ENCODE measurements around the gene CFAP45.

The CFAP45 gene

GRCh38 chr1:159900086-159900680 lies at the start of gene CFAP45:
CFAP45 (minus strand) TSS chr1:159900165; CDS start chr1:159900098, 67 bp downstream.
- DNase-seq = peak; percentile 98

- no peak for DNase-seq
Observed at GRCh38 chr1:159949123-159949522, 49.2 kb upstream of the CFAP45 start.

- no peak for DNase-seq
Observed at GRCh38 chr1:159947942-159948341, 48.0 kb upstream of the CFAP45 start.

- DNase-seq = peak; percentile 48
Observed at GRCh38 chr1:159946242-159947187, 46.5 kb upstream of the CFAP45 start.

- DNase-seq = peak; percentile 99
Observed at GRCh38 chr1:159945483-159946241, 45.7 kb upstream of the CFAP45 start, which contains the start of gene IGSF9. IGSF9 (minus strand) TSS chr1:159945613; CDS start chr1:159943454, 2,159 bp downstream.

GRCh38 chr1:159944623-159945455 lies 44.9 kb upstream of the CFAP45 start:
- peak; percentile 84 for DNase-seq

- DNase-seq = peak; percentile 91
Observed at GRCh38 chr1:159943908-159944622, 44.1 kb upstream of the CFAP45 start.

- no peak for DNase-seq
Observed at GRCh38 chr1:159943278-159943640, 43.3 kb upstream of the CFAP45 start.

GRCh38 chr1:159942632-159943277 lies 42.8 kb upstream of the CFAP45 start:
- peak; percentile 64 for DNase-seq

GRCh38 chr1:159941591-159942560 lies 41.9 kb upstream of the CFAP45 start:
- DNase-seq = peak; percentile 100

- DNase-seq = peak; percentile 85
Observed at GRCh38 chr1:159941141-159941540, 41.2 kb upstream of the CFAP45 start.

GRCh38 chr1:159940006-159940620 lies 40.1 kb upstream of the CFAP45 start:
- peak; percentile 63 for DNase-seq

GRCh38 chr1:159939678-159940002 lies 39.7 kb upstream of the CFAP45 start:
- DNase-seq = no peak

GRCh38 chr1:159938905-159939677 lies 39.1 kb upstream of the CFAP45 start:
- no peak for DNase-seq

- peak; percentile 74 for DNase-seq
Observed at GRCh38 chr1:159938211-159938852, 38.4 kb upstream of the CFAP45 start.

GRCh38 chr1:159937054-159937750 lies 37.2 kb upstream of the CFAP45 start:
- DNase-seq = peak; percentile 94

GRCh38 chr1:159936273-159936904 lies 36.4 kb upstream of the CFAP45 start:
- DNase-seq = peak; percentile 78

Measured in NCI-H69 (cell line).